Upper lobe of left lung (tissue), 4 donors: ENCODE measurements around the gene CIPC.

Experiments
- CTCF ChIP-seq, 6 experiments: fragments of 450-650 bp in 4 of 6; fragments of 200-600 bp in 2 of 6; sonication (generic) in 2 of 6; IDR thresholded peaks; one replicate each; pipeline ENCODE4 v1.5.1; 2016 to 2019; ENCODE audit warnings: antibody characterized with exemption in 6 of 6
- EP300 ChIP-seq, 4 donors: sonication (generic); formaldehyde crosslinking; IDR thresholded peaks; one replicate each; pipeline ENCODE4 v1.5.1; 2017; ENCODE audit warnings: antibody characterized with exemption in 4 of 4, control low read depth in 2 of 4
- POLR2A ChIP-seq, 4 donors: fragments of 450-650 bp; IDR thresholded peaks; one replicate each; pipeline ENCODE4 v1.5.1; 2016 to 2017; ENCODE audit warnings: antibody characterized with exemption in 4 of 4, mild to moderate bottlenecking in 2 of 4

- no peak for TF ChIP-seq CTCF (IDR thresholded peaks at IDR 0.05)
- TF ChIP-seq POLR2A (IDR thresholded peaks at IDR 0.05): no peak
- no peak for TF ChIP-seq EP300 (IDR thresholded peaks at IDR 0.05)
Measured at GRCh38 chr14:77103951-77104350, 5.9 kb downstream of the CIPC start.
